Measurements from ENCODE around the gene ZSWIM7. TPM values are rescaled to one million over a fixed set of nuclear protein-coding genes. Genes with fewer than 3 reads are reported as not detected.

ZSWIM7 gene
- polyA plus RNA-seq, 4 donors: 45.9 to 59.5 (median 52.4) TPM

- no peak for DNase-seq (ENCODE audit: low read depth in 4 of 4, low spot score in 2 of 4)
Observed at GRCh38 chr17:15935891-15936290, 63.6 kb downstream of the ZSWIM7 start.

GRCh38 chr17:15934866-15935265 lies 64.6 kb downstream of the ZSWIM7 start:
- DNase-seq (ENCODE audit: low read depth in 4 of 4, low spot score in 2 of 4): no peak

- no peak for DNase-seq (ENCODE audit: low read depth in 4 of 4, low spot score in 2 of 4)
Observed at GRCh38 chr17:15931394-15931793, 68.1 kb downstream of the ZSWIM7 start.

- DNase-seq (ENCODE audit: low read depth in 4 of 4, low spot score in 2 of 4): no peak
Observed at GRCh38 chr17:15930426-15930825, 69.1 kb downstream of the ZSWIM7 start.

- no peak for DNase-seq (ENCODE audit: low read depth in 4 of 4, low spot score in 2 of 4)
Observed at GRCh38 chr17:15929941-15930340, 69.6 kb downstream of the ZSWIM7 start.

GRCh38 chr17:15928286-15928785 lies 71.2 kb downstream of the ZSWIM7 start:
- DNase-seq (ENCODE audit: low read depth in 4 of 4, low spot score in 2 of 4): no peak

Other genes starting within 250 kb of the ZSWIM7 start
- gene ADORA2B, start 54.6 kb downstream of the ZSWIM7 start, polyA plus RNA-seq (ENCODE audit: insufficient read length in 4 of 4): 1 to 10 TPM; 1.1 to 7.5 (median 2.6) TPM
- 10 to 100 TPM; 49.5 to 73.5 (median 59.3) TPM for gene TTC19, start 120 bp upstream of the ZSWIM7 start, polyA plus RNA-seq (ENCODE audit: insufficient read length in 4 of 4)
- 100 to 1,000 TPM in 2 of 4 donors, 10 to 100 TPM in 2; 90.0 to 115 (median 103) TPM for gene NCOR1, start 215.8 kb upstream of the ZSWIM7 start, polyA plus RNA-seq (ENCODE audit: insufficient read length in 4 of 4)
- 10 to 100 TPM; 21.5 to 47.6 (median 32.6) TPM for gene PIGL, start 217.5 kb upstream of the ZSWIM7 start, polyA plus RNA-seq (ENCODE audit: insufficient read length in 4 of 4)

All from left renal cortex interstitium (tissue), 4 donors.